ENCODE results near the gene DIAPH2.

DIAPH2 gene

DNA sequence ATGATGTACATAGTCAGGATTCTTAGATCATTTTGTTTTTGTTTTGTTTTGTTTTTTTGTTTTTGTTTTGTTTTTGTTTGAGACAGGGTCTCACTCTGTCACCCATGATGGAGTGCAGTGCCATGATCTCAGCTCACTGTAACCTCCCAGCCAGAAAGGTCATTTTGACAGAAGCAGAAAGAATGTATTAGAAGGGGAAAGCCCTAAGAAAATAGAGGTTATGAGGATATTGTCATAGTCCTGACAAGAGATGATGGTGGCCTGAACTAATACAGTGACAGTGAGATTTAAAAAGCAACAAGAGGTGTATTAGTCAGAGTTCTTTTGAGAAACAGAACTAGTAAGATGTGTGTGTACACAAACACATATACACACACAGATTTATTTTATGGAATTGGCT, 702.4 kb downstream of the DIAPH2 start:
- TF ChIP-seq MEIS1 (CRISPR knock-in tag; IDR thresholded peaks at IDR 0.05; ENCODE audit: borderline replicate concordance): no peak
- TF ChIP-seq ZNF133 (tag by site-specific recombination; IDR thresholded peaks at IDR 0.05): no peak
- no peak for TF ChIP-seq ZNF10 (tag by site-specific recombination; IDR thresholded peaks at IDR 0.05)
- no peak for TF ChIP-seq SETDB1 (IDR thresholded peaks at IDR 0.05; ENCODE audit: insufficient read length, low read length)
- no peak for TF ChIP-seq ZNF202 (tag by site-specific recombination; IDR thresholded peaks at IDR 0.05; ENCODE audit: borderline replicate concordance)
- TF ChIP-seq GLI4 (tag by site-specific recombination; IDR thresholded peaks at IDR 0.05): no peak
- TF ChIP-seq, protein P1, sequence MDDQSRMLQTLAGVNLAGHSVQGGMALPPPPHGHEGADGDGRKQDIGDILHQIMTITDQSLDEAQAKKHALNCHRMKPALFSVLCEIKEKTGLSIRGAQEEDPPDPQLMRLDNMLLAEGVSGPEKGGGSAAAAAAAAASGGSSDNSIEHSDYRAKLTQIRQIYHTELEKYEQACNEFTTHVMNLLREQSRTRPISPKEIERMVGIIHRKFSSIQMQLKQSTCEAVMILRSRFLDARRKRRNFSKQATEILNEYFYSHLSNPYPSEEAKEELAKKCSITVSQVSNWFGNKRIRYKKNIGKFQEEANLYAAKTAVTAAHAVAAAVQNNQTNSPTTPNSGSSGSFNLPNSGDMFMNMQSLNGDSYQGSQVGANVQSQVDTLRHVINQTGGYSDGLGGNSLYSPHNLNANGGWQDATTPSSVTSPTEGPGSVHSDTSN (CRISPR knock-in tag; IDR thresholded peaks at IDR 0.05): no peak
- H3K27ac ChIP-seq (ENCODE audit: extremely low read depth, low read depth, low read length): no peak overlapping the region
- H3K4me3 ChIP-seq (ENCODE audit: low read depth, low read length): no peak overlapping the region
- no peaks in the 10 kb centered on the region for H3K36me3 ChIP-seq (ENCODE audit: control insufficient read depth in 2 of 2, insufficient read depth in 1 of 2, low read length in 2 of 2)
- H3K4me1 ChIP-seq (ENCODE audit: control insufficient read depth, insufficient read depth, low read length): no peaks in the 10 kb centered on the region
- ChIA-PET POLR2A (no interaction called here), CTCF (no interaction called here)
- H3K9me3 ChIP-seq (ENCODE audit: control insufficient read depth, insufficient read depth, low read depth, low read length): no peaks in the 10 kb centered on the region

DNA sequence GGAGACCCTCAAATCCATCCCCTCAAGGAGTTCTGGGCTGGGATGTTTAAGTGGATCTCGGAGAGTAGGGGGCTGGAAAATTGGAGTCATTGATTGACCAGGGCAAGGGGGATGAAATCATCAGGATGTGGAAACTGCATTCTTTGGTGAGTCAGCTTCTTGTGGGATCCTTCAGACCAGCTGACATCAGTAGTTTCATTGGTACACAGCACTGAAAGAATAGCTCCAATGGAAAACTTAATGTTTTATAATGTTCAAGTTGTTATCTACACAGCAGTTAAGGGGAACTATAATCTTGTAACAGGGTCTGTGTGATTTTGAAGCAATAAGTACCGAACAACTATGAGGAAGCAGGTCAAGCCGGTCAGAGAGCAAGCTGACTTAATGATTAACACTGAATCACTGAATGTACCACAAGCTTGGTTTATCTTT, 705.1 kb downstream of the DIAPH2 start:
- Histone ChIP-seq H3K9me3 (ENCODE audit: control insufficient read depth, insufficient read depth, low read depth, low read length) (no peaks in the 10 kb centered on the region), H3K4me1 (ENCODE audit: control insufficient read depth, insufficient read depth, low read length) (no peaks in the 10 kb centered on the region), H3K4me3 (ENCODE audit: low read depth, low read length) (no peak overlapping the region), H3K27ac (ENCODE audit: extremely low read depth, low read depth, low read length) (no peak overlapping the region), H3K36me3 (ENCODE audit: control insufficient read depth in 2 of 2, insufficient read depth in 1 of 2, low read length in 2 of 2) (no peaks in the 10 kb centered on the region)
- no peak for TF ChIP-seq ZNF626 (tag by site-specific recombination; IDR thresholded peaks at IDR 0.05)
- no peak for TF ChIP-seq ZNF596 (tag by site-specific recombination; IDR thresholded peaks at IDR 0.05)
- TF ChIP-seq, protein P1 (CRISPR knock-in tag; IDR thresholded peaks at IDR 0.05): no peak
- no peak for TF ChIP-seq ZNF768 (tag by site-specific recombination; IDR thresholded peaks at IDR 0.05)
- TF ChIP-seq, protein P2, sequence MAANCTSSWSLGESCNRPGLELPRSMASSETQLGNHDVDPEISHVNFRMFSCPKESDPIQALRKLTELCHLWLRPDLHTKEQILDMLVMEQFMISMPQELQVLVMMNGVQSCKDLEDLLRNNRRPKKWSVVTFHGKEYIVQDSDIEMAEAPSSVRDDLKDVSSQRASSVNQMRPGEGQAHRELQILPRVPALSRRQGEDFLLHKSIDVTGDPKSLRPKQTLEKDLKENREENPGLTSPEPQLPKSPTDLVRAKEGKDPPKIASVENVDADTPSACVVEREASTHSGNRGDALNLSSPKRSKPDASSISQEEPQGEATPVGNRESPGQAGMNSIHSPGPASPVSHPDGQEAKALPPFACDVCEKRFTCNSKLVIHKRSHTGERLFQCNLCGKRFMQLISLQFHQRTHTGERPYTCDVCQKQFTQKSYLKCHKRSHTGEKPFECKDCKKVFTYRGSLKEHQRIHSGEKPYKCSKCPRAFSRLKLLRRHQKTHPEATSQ (tag by site-specific recombination; IDR thresholded peaks at IDR 0.05): no peak
- TF ChIP-seq, protein P3, sequence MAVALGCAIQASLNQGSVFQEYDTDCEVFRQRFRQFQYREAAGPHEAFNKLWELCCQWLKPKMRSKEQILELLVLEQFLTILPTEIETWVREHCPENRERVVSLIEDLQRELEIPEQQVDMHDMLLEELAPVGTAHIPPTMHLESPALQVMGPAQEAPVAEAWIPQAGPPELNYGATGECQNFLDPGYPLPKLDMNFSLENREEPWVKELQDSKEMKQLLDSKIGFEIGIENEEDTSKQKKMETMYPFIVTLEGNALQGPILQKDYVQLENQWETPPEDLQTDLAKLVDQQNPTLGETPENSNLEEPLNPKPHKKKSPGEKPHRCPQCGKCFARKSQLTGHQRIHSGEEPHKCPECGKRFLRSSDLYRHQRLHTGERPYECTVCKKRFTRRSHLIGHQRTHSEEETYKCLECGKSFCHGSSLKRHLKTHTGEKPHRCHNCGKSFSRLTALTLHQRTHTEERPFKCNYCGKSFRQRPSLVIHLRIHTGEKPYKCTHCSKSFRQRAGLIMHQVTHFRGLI (tag by site-specific recombination; IDR thresholded peaks at IDR 0.05): no peak
- no peak for TF ChIP-seq ZNF610 (tag by site-specific recombination; IDR thresholded peaks at IDR 0.05; ENCODE audit: borderline replicate concordance)
- TF ChIP-seq, protein P4, sequence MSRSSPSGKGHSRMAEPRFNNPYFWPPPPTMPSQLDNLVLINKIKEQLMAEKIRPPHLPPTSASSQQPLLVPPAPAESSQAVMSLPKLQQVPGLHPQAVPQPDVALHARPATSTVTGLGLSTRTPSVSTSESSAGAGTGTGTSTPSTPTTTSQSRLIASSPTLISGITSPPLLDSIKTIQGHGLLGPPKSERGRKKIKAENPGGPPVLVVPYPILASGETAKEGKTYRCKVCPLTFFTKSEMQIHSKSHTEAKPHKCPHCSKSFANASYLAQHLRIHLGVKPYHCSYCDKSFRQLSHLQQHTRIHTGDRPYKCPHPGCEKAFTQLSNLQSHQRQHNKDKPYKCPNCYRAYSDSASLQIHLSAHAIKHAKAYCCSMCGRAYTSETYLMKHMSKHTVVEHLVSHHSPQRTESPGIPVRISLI (tag by site-specific recombination; IDR thresholded peaks at IDR 0.05): no peak
- no peak for TF ChIP-seq ZNF248 (tag by site-specific recombination; IDR thresholded peaks at IDR 0.05)
- no peak for TF ChIP-seq ZNF558 (tag by site-specific recombination; IDR thresholded peaks at IDR 0.05)
- no peak for TF ChIP-seq ZNF571 (tag by site-specific recombination; IDR thresholded peaks at IDR 0.05)
- TF ChIP-seq, protein P5, sequence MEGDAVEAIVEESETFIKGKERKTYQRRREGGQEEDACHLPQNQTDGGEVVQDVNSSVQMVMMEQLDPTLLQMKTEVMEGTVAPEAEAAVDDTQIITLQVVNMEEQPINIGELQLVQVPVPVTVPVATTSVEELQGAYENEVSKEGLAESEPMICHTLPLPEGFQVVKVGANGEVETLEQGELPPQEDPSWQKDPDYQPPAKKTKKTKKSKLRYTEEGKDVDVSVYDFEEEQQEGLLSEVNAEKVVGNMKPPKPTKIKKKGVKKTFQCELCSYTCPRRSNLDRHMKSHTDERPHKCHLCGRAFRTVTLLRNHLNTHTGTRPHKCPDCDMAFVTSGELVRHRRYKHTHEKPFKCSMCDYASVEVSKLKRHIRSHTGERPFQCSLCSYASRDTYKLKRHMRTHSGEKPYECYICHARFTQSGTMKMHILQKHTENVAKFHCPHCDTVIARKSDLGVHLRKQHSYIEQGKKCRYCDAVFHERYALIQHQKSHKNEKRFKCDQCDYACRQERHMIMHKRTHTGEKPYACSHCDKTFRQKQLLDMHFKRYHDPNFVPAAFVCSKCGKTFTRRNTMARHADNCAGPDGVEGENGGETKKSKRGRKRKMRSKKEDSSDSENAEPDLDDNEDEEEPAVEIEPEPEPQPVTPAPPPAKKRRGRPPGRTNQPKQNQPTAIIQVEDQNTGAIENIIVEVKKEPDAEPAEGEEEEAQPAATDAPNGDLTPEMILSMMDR (tag by site-specific recombination; IDR thresholded peaks at IDR 0.05): no peak
- no peak for TF ChIP-seq ZNF664 (tag by site-specific recombination; IDR thresholded peaks at IDR 0.05)
- no peak for TF ChIP-seq ZBTB21 (tag by site-specific recombination; IDR thresholded peaks at IDR 0.05)
- ChIA-PET CTCF (no interaction called here), POLR2A (interaction anchor here (0.6 kb wide), 1 partner anchor 324 kb away, joined by 3 read pairs; no protein-coding TSS in a partner anchor)

Data from HEK293 (cell line).